H9 (cell line): Measurements from ENCODE around the gene STAU1. TPM values are rescaled to one million over a fixed set of nuclear protein-coding genes. Genes with fewer than 3 reads are reported as not detected.

Experiments used
- DNase-seq: peaks from one replicate; pipeline ENCODE4 v3.0.0-alpha.2; 2017
- H2AFZ ChIP-seq: one replicate; pipeline ENCODE4 v1.6.1; 2013; ENCODE audit warnings: mild to moderate bottlenecking, low read length, control low read depth, moderate library complexity
- H2AK5ac ChIP-seq: 2 replicates; pipeline ENCODE4 v1.6.1; 2013; ENCODE audit warnings: low read length, control low read depth, mixed read lengths; ENCODE audit not compliant: insufficient read length
- H2BK120ac ChIP-seq: one replicate; pipeline ENCODE4 v1.6.1; 2013; ENCODE audit warnings: low read depth, mild to moderate bottlenecking, low read length, control low read depth, inconsistent platforms; ENCODE audit not compliant: poor library complexity, severe bottlenecking
- H2BK12ac ChIP-seq: 2 replicates; pipeline ENCODE4 v1.6.1; 2013; ENCODE audit warnings: low read length, control low read depth, mixed read lengths, low read depth; ENCODE audit not compliant: insufficient read length
- H2BK15ac ChIP-seq: 2 replicates; pipeline ENCODE4 v1.6.1; 2013; ENCODE audit warnings: low read depth, low read length, control low read depth
- H2BK20ac ChIP-seq: one replicate; pipeline ENCODE4 v1.6.1; 2013; ENCODE audit warnings: low read depth, mild to moderate bottlenecking, low read length, control low read depth, inconsistent platforms; ENCODE audit not compliant: poor library complexity, severe bottlenecking
- H2BK5ac ChIP-seq: 2 replicates; pipeline ENCODE4 v1.6.1; 2013; ENCODE audit warnings: low read length, control low read depth, mixed read lengths; ENCODE audit not compliant: insufficient read length
- H3K14ac ChIP-seq: 2 replicates; pipeline ENCODE4 v1.6.1; 2013; ENCODE audit warnings: low read length, control low read depth; ENCODE audit not compliant: insufficient read depth
- H3K18ac ChIP-seq: 2 replicates; pipeline ENCODE4 v1.6.1; 2013; ENCODE audit warnings: low read depth, mild to moderate bottlenecking, mixed read lengths, low read length, control low read depth; ENCODE audit not compliant: insufficient read length
- H3K23ac ChIP-seq: 2 replicates; pipeline ENCODE4 v1.6.1; 2013; ENCODE audit warnings: low read length, control low read depth, mixed read lengths, low read depth; ENCODE audit not compliant: insufficient read length
- H3K23me2 ChIP-seq: 2 replicates; pipeline ENCODE4 v1.6.1; 2013; ENCODE audit warnings: low read depth, mild to moderate bottlenecking, mixed read lengths, low read length, control low read depth; ENCODE audit not compliant: insufficient read length, poor library complexity, severe bottlenecking
- H3K27ac ChIP-seq: 2 replicates; pipeline ENCODE4 v1.5.1; 2013; ENCODE audit warnings: low read length, control low read depth, mixed read lengths, low read depth; ENCODE audit not compliant: insufficient read length
- H3K27me3 ChIP-seq: 2 replicates; pipeline ENCODE4 v1.6.1; 2013; ENCODE audit warnings: low read length, control low read depth, inconsistent platforms; ENCODE audit not compliant: insufficient read depth
- H3K4ac ChIP-seq: 2 replicates; pipeline ENCODE4 v1.6.1; 2013; ENCODE audit warnings: low read depth, mild to moderate bottlenecking, control low read depth, inconsistent platforms, low read length, moderate library complexity
- H3K4me1 ChIP-seq: 2 replicates; pipeline ENCODE4 v1.6.1; 2013; ENCODE audit warnings: low read length, control low read depth, inconsistent platforms; ENCODE audit not compliant: insufficient read depth
- H3K4me2 ChIP-seq: 2 replicates; pipeline ENCODE4 v1.6.1; 2013; ENCODE audit warnings: low read length, control low read depth, mixed read lengths; ENCODE audit not compliant: insufficient read length, insufficient read depth
- H3K56ac ChIP-seq: 2 replicates; pipeline ENCODE4 v1.6.1; 2013; ENCODE audit warnings: low read depth, mild to moderate bottlenecking, mixed read lengths, low read length, control low read depth; ENCODE audit not compliant: insufficient read length
- H3K79me1 ChIP-seq: 2 replicates; pipeline ENCODE4 v1.6.1; 2013; ENCODE audit warnings: low read depth, mild to moderate bottlenecking, moderate library complexity, low read length, control low read depth, inconsistent platforms; ENCODE audit not compliant: insufficient read depth, poor library complexity, severe bottlenecking
- H3K79me2 ChIP-seq: 2 replicates; pipeline ENCODE4 v1.6.1; 2013; ENCODE audit warnings: low read length, control low read depth, inconsistent platforms; ENCODE audit not compliant: insufficient read depth
- H3K9ac ChIP-seq: 2 replicates; pipeline ENCODE4 v1.6.1; 2013; ENCODE audit warnings: low read length, control low read depth, mixed read lengths; ENCODE audit not compliant: insufficient read length; ENCODE audit errors: extremely low read depth
- H3K9me3 ChIP-seq: one replicate; pipeline ENCODE4 v1.6.1; 2013; ENCODE audit warnings: low read depth, low read length, inconsistent platforms; ENCODE audit not compliant: control insufficient read depth
- H3T11ph ChIP-seq: one replicate; pipeline ENCODE4 v1.6.1; 2013; ENCODE audit warnings: mild to moderate bottlenecking, low read length, control low read depth, inconsistent platforms
- H4K20me1 ChIP-seq: one replicate; pipeline ENCODE4 v1.6.1; 2013; ENCODE audit not compliant: control insufficient read depth, insufficient read length, insufficient read depth
- H4K5ac ChIP-seq: 2 replicates; pipeline ENCODE4 v1.6.1; 2013; ENCODE audit warnings: low read depth, mild to moderate bottlenecking, mixed read lengths, low read length, control low read depth; ENCODE audit not compliant: insufficient read length
- H4K8ac ChIP-seq: replicated peaks from 2 replicates; pipeline ENCODE4 v1.6.1; 2013; ENCODE audit warnings: low read length, control low read depth, mixed read lengths, low read depth; ENCODE audit not compliant: insufficient read length
- H4K91ac ChIP-seq: 2 replicates; pipeline ENCODE4 v1.6.1; 2013; ENCODE audit warnings: low read depth, mild to moderate bottlenecking, moderate library complexity, mixed read lengths, low read length, control low read depth; ENCODE audit not compliant: insufficient read length
- H3K27ac Mint-ChIP-seq, 3 experiments: 2 replicates in 2 of 3; 3 replicates in 1 of 3; pipeline ENCODE4 v1.8.0; 2020 to 2021; ENCODE audit warnings: mixed read lengths in 3 of 3, mild to moderate bottlenecking in 1 of 3, moderate library complexity in 1 of 3
- H3K27me3 Mint-ChIP-seq: 2 replicates; pipeline ENCODE4 v1.8.0; 2021; ENCODE audit warnings: low read depth, mild to moderate bottlenecking, moderate library complexity, mixed read lengths
- H3K36me3 Mint-ChIP-seq, 3 experiments: 2 replicates in 2 of 3; 3 replicates in 1 of 3; pipeline ENCODE4 v1.8.0; 2020 to 2021; ENCODE audit warnings: low read depth in 3 of 3, mixed read lengths in 3 of 3; ENCODE audit not compliant: insufficient read depth in 1 of 3
- H3K4me1 Mint-ChIP-seq, 2 experiments: 2 replicates each; pipeline ENCODE4 v1.8.0; 2020; ENCODE audit warnings: mixed read lengths in 2 of 2
- H3K4me3 Mint-ChIP-seq, 2 experiments: 2 replicates in 1 of 2; 3 replicates in 1 of 2; pipeline ENCODE4 v1.8.0; 2020 to 2021; ENCODE audit warnings: mild to moderate bottlenecking in 2 of 2, mixed read lengths in 2 of 2, moderate library complexity in 1 of 2
- H3K9me3 Mint-ChIP-seq, 2 experiments: 2 replicates in 1 of 2; 3 replicates in 1 of 2; pipeline ENCODE4 v1.8.0; 2020; ENCODE audit warnings: mild to moderate bottlenecking in 2 of 2, mixed read lengths in 2 of 2, moderate library complexity in 1 of 2
- CTCF ChIP-seq: fragments of 200-600 bp; sonication (generic); conservative IDR thresholded peaks from 3 replicates; pipeline ENCODE4 v1.8.0; 2021; ENCODE audit warnings: antibody characterized with exemption, mild to moderate bottlenecking
- WGBS: extraction: QIAGEN DNeasy Blood & Tissue Kit; methylation state at CpG from one replicate; pipeline ENCODE4 v1.1.7; 2013; ENCODE audit warnings: missing lambda C conversion rate, low lambda C conversion rate, mixed read lengths; ENCODE audit not compliant: insufficient read length; ENCODE audit errors: extremely low coverage; 5-methylcytosine and 5-hydroxymethylcytosine counted together
- total RNA-seq: library from RNA; stranded (reverse); gene quantifications from 2 replicates; pipeline ENCODE4 v1.2.1, GENCODE V29; 2021

STAU1 gene
- total RNA-seq, 1 experiment from 2014 or later, result 106 TPM

- no peak overlapping the region for H2BK15ac ChIP-seq
- no peaks in the 10 kb centered on the region for H3K23me2 ChIP-seq
- DNase-seq, result no peak
- H3K4me3 Mint-ChIP-seq, result no peak overlapping the region
- H3K4ac ChIP-seq, result no peak overlapping the region
- H3K9ac ChIP-seq, result no peak overlapping the region
- no peak overlapping the region for H4K91ac ChIP-seq
- no peaks in the 10 kb centered on the region for H3K9me3 Mint-ChIP-seq
- no CpG with 5 or more reads among the region's 5 CpGs for WGBS
- no peak overlapping the region for H2BK12ac ChIP-seq
- H3K14ac ChIP-seq, result no peak overlapping the region
- H3K27ac ChIP-seq, result no peak overlapping the region
- TF ChIP-seq CTCF, result no peak
- H3K4me2 ChIP-seq, result no peak overlapping the region
- no peak overlapping the region for H4K5ac ChIP-seq
- H2BK5ac ChIP-seq, result no peak overlapping the region
- no peak overlapping the region for H3K23ac ChIP-seq
- H3K36me3 Mint-ChIP-seq, result peaks cover 1 to 24% (median 11%) of the 10 kb centered on the region in 3 experiments; a peak in 5 of 7 replicates
- no peaks in the 10 kb centered on the region for H3K27me3 Mint-ChIP-seq
- H3K27ac Mint-ChIP-seq, result peak overlapping the region in 2 of 3 experiments; percentile 18 to 62; a peak in 1 of 7 replicates
- no peaks in the 10 kb centered on the region for H3K4me1 ChIP-seq
- H3K79me1 ChIP-seq, result peaks cover 8% of the 10 kb centered on the region
- H2BK120ac ChIP-seq, result no peak overlapping the region
- H4K8ac ChIP-seq, result no peak overlapping the region
- H2AFZ ChIP-seq, result no peak overlapping the region
- no peak overlapping the region for H3K18ac ChIP-seq
- no peaks in the 10 kb centered on the region for H3K27me3 ChIP-seq
- no peak overlapping the region for H2BK20ac ChIP-seq
- H3K4me1 Mint-ChIP-seq, result peaks cover 0 to 3% of the 10 kb centered on the region in 2 experiments; a peak in 1 of 4 replicates
- H3T11ph ChIP-seq, result no peak overlapping the region
- H3K56ac ChIP-seq, result no peak overlapping the region
- H3K79me2 ChIP-seq, result peaks cover 5% of the 10 kb centered on the region
- no peaks in the 10 kb centered on the region for H4K20me1 ChIP-seq
- H3K9me3 ChIP-seq, result no peaks in the 10 kb centered on the region
- no peak overlapping the region for H2AK5ac ChIP-seq
Observed at GRCh38 chr20:49163696-49164095, 24.4 kb downstream of the STAU1 start.
